NCI-H526 treated with DMSO at 0.1 percent for 48 hours (cell line): Measurements from ENCODE around the gene ACACB.
A peak's percentile ranks its signal among the peaks of the same experiment; 100 is the strongest.

Experiments used
- DNase-seq: peaks from one replicate; lab custom pipeline; 2025; lab: John Stamatoyannopoulos, UW

The ACACB gene

GRCh38 chr12:109174468-109174867 is 58.1 kb downstream of the ACACB start:
- no peak for DNase-seq

GRCh38 chr12:109178532-109178931 is 62.1 kb downstream of the ACACB start:
- DNase-seq: no peak

GRCh38 chr12:109179927-109180326 is 63.5 kb downstream of the ACACB start:
- DNase-seq: no peak

GRCh38 chr12:109182041-109182839 is 65.9 kb downstream of the ACACB start:
- DNase-seq: peak; percentile 64

- no peak for DNase-seq
Observed at GRCh38 chr12:109185441-109185840, 69.1 kb downstream of the ACACB start.

- no peak for DNase-seq
Observed at GRCh38 chr12:109186993-109187653, 70.7 kb downstream of the ACACB start.

- no peak for DNase-seq
Observed at GRCh38 chr12:109188108-109188712, 71.8 kb downstream of the ACACB start.

- no peak for DNase-seq
Observed at GRCh38 chr12:109189291-109189690, 72.9 kb downstream of the ACACB start.

- DNase-seq: no peak
Observed at GRCh38 chr12:109191621-109192250, 75.3 kb downstream of the ACACB start.

- DNase-seq: no peak
Observed at GRCh38 chr12:109192358-109192757, 76.0 kb downstream of the ACACB start.

- no peak for DNase-seq
Observed at GRCh38 chr12:109193896-109194295, 77.5 kb downstream of the ACACB start.

GRCh38 chr12:109196332-109196731 is 79.9 kb downstream of the ACACB start:
- no peak for DNase-seq

- no peak for DNase-seq
Observed at GRCh38 chr12:109197327-109197726, 80.9 kb downstream of the ACACB start.

GRCh38 chr12:109199324-109199723 is 82.9 kb downstream of the ACACB start:
- no peak for DNase-seq

GRCh38 chr12:109200825-109201495 is 84.6 kb downstream of the ACACB start:
- no peak for DNase-seq

GRCh38 chr12:109201496-109201885 is 85.1 kb downstream of the ACACB start:
- DNase-seq: no peak

- DNase-seq: no peak
Observed at GRCh38 chr12:109202770-109203169, 86.4 kb downstream of the ACACB start.

GRCh38 chr12:109203480-109203879 is 87.1 kb downstream of the ACACB start:
- no peak for DNase-seq

GRCh38 chr12:109209082-109209481 is 92.7 kb downstream of the ACACB start:
- no peak for DNase-seq

GRCh38 chr12:109212460-109213115 is 96.2 kb downstream of the ACACB start:
- DNase-seq: no peak

- no peak for DNase-seq
Observed at GRCh38 chr12:109214131-109214530, 97.7 kb downstream of the ACACB start.

- DNase-seq: no peak
Observed at GRCh38 chr12:109218996-109219395, 102.6 kb downstream of the ACACB start.
